Uterus (tissue), 2 donors: ENCODE measurements around the gene CLSTN1.
"Not testable (repeated sequence)": the region's sequence is repeated elsewhere in the genome, so short reads cannot be mapped to it uniquely, and the experiment has no call there.

Experiments
- POLR2A ChIP-seq, 2 donors: fragments of 450-650 bp; IDR thresholded peaks; one replicate each; pipeline ENCODE4 v1.6.1; 2016; ENCODE audit warnings: antibody characterized with exemption in 2 of 2, mild to moderate bottlenecking in 1 of 2, moderate library complexity in 1 of 2
- TF ChIP-seq, protein P1 (sequence below), 4 experiments: fragments of 200-600 bp in 2 of 4; fragments of 450-650 bp in 2 of 4; sonication (generic) in 2 of 4; IDR thresholded peaks; one replicate each; pipeline ENCODE4 v1.5.1; 2016 to 2019; ENCODE audit warnings: antibody characterized with exemption in 4 of 4, mild to moderate bottlenecking in 2 of 4, moderate library complexity in 1 of 4

DNA sequence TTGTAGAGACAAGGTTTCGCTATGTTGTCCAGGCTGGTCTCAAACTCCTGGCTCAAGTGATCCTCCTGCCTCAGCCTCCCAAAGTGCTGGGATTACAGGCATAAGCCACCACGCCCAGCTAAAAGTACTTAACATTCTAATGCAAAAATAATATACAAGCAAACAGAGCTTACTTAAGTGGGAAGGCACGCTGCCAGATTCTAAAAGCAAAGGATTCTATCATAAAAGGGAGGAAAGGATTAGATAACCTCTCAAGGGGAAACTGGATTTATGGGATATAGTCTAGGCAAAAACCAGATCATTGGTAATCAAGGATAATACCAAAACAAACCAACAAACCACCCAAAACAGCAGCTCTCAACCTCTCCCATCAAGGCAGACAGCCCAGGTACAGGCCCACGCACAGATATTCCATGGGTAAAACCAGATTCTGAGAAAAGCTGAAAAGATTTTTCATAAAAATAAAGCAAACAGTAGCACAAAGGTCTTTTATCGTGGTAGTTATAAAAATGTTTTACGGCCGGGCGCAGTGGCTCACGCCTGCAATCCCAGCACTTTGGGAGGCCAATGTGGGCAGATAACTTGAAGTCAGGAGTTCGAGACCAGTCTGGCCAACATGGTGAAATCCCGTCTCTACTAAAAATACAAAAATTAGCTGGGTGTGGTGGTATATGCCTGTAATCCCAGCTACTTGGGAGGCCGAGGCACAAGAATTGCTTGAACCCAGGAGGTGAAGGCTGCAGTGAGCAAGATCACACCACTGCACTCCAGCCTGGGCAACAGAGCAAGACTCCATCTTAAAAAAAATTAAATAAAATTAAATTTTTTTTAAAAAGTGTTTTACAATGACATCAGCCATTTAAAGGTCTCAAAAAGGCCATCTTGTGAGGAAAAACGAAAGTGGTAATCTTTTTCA lies 20.5 kb downstream of the CLSTN1 start:
- TF ChIP-seq, protein P1, sequence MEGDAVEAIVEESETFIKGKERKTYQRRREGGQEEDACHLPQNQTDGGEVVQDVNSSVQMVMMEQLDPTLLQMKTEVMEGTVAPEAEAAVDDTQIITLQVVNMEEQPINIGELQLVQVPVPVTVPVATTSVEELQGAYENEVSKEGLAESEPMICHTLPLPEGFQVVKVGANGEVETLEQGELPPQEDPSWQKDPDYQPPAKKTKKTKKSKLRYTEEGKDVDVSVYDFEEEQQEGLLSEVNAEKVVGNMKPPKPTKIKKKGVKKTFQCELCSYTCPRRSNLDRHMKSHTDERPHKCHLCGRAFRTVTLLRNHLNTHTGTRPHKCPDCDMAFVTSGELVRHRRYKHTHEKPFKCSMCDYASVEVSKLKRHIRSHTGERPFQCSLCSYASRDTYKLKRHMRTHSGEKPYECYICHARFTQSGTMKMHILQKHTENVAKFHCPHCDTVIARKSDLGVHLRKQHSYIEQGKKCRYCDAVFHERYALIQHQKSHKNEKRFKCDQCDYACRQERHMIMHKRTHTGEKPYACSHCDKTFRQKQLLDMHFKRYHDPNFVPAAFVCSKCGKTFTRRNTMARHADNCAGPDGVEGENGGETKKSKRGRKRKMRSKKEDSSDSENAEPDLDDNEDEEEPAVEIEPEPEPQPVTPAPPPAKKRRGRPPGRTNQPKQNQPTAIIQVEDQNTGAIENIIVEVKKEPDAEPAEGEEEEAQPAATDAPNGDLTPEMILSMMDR (IDR thresholded peaks at IDR 0.05), result not testable (repeated sequence)
- TF ChIP-seq POLR2A (IDR thresholded peaks at IDR 0.05), result not testable (repeated sequence)
